Thoracic aorta endothelial cell (primary cell): ENCODE results near the gene ZNF43. TPM values are rescaled to one million over a fixed set of nuclear protein-coding genes. Genes with fewer than 3 reads are reported as not detected.

ENCODE experiments used
- total RNA-seq: library from RNA; depleted of rRNA; stranded (reverse); fragments of >200 nt; gene quantifications from 2 replicates; pipeline ENCODE4 v1.2.3, GENCODE V29; 2012

The ZNF43 gene
- 14.1 and 14.3 TPM in 2 replicates for total RNA-seq

GRCh38 chr19:21835810-21836444 lies at the start of gene ZNF43:
TSS of gene ZNF43 (minus strand) at chr19:21836182. CDS start at chr19:21836038, 144 bp downstream.

GRCh38 chr19:21767065-21767800 lies 68.7 kb downstream of the ZNF43 start, which contains the start of gene ZNF100:
TSS of gene ZNF100 (minus strand) at chr19:21767579. CDS start at chr19:21767429, 150 bp downstream.

Other genes with a start within 250 kb of the ZNF43 start
- 10.0 and 12.4 TPM in 2 replicates for gene ZNF100, start 68.6 kb downstream of the ZNF43 start, total RNA-seq
- gene ZNF208, start 174.8 kb upstream of the ZNF43 start, total RNA-seq: 0.13 and 0.14 TPM in 2 replicates
- 0.80 and 2.5 TPM in 2 replicates for gene ZNF257, start 216.3 kb upstream of the ZNF43 start, total RNA-seq